Keratinocyte (primary cell): ENCODE data around the gene CACNA1I. TPM values are rescaled to one million over a fixed set of nuclear protein-coding genes. Genes with fewer than 3 reads are reported as not detected.

Experiments used
- DNase-seq: peaks from one replicate; pipeline ENCODE4 v3.0.0-alpha.2; 2011; ENCODE audit warnings: low read depth, missing footprints, low spot score
- FAIRE-seq: peaks from 2 replicates; lab custom pipeline; 2011; peaks lifted over from hg19 to GRCh38; lab: Jason Lieb, UNC
- H2AFZ ChIP-seq: 2 replicates; pipeline ENCODE4 v1.6.0; 2012; ENCODE audit warnings: low read length, control low read depth, inconsistent platforms; ENCODE audit not compliant: control insufficient read depth
- H3K27ac ChIP-seq: 2 replicates; pipeline ENCODE4 v1.5.1; 2011; ENCODE audit warnings: low read length; ENCODE audit not compliant: control insufficient read depth, insufficient read depth
- H3K27me3 ChIP-seq: 3 replicates; pipeline ENCODE4 v1.6.0; 2011; ENCODE audit warnings: low read length; ENCODE audit not compliant: control insufficient read depth, insufficient read depth; ENCODE audit errors: extremely low read depth
- H3K36me3 ChIP-seq, 2 experiments: 2 replicates in 1 of 2; 3 replicates in 1 of 2; pipeline ENCODE4 v1.5.1; 2011; ENCODE audit warnings: low read length in 2 of 2, mild to moderate bottlenecking in 1 of 2; ENCODE audit not compliant: control insufficient read depth in 2 of 2, insufficient read depth in 2 of 2; ENCODE audit errors: extremely low read depth in 1 of 2
- H3K4me1 ChIP-seq: 3 replicates; pipeline ENCODE4 v1.5.1; 2011; ENCODE audit warnings: low read length; ENCODE audit not compliant: control insufficient read depth, insufficient read depth; ENCODE audit errors: extremely low read depth
- H3K4me2 ChIP-seq: 3 replicates; pipeline ENCODE4 v1.6.0; 2011; ENCODE audit warnings: low read depth, low read length; ENCODE audit not compliant: control insufficient read depth, insufficient read depth; ENCODE audit errors: extremely low read depth
- H3K4me3 ChIP-seq, 3 experiments: fragments of 200-600 bp in 1 of 3; sonication (generic) in 1 of 3; 2 replicates in 2 of 3; 3 replicates in 1 of 3; pipeline ENCODE4 v1.5.1; 2011 to 2016; ENCODE audit warnings: low read length in 3 of 3, mild to moderate bottlenecking in 3 of 3, control low read depth in 2 of 3, inconsistent platforms in 1 of 3, low read depth in 1 of 3, mixed read lengths in 1 of 3, mixed run types in 1 of 3, moderate library complexity in 1 of 3; ENCODE audit not compliant: control insufficient read depth in 2 of 3, insufficient read depth in 2 of 3; ENCODE audit errors: extremely low read depth in 1 of 3
- H3K79me2 ChIP-seq: 2 replicates; pipeline ENCODE4 v1.6.0; 2012; ENCODE audit warnings: low read length; ENCODE audit not compliant: control insufficient read depth, insufficient read depth
- H3K9ac ChIP-seq: 3 replicates; pipeline ENCODE4 v1.6.0; 2011; ENCODE audit warnings: low read length; ENCODE audit not compliant: control insufficient read depth, insufficient read depth; ENCODE audit errors: extremely low read depth
- H3K9me1 ChIP-seq: 3 replicates; pipeline ENCODE4 v1.6.0; 2011; ENCODE audit warnings: low read length; ENCODE audit not compliant: control insufficient read depth, insufficient read depth; ENCODE audit errors: extremely low read depth
- H3K9me3 ChIP-seq: 2 replicates; pipeline ENCODE4 v1.5.1; 2012; ENCODE audit warnings: low read depth, low read length; ENCODE audit not compliant: control insufficient read depth
- H4K20me1 ChIP-seq: 3 replicates; pipeline ENCODE4 v1.6.0; 2011; ENCODE audit warnings: low read length; ENCODE audit not compliant: control insufficient read depth, insufficient read depth; ENCODE audit errors: extremely low read depth
- EZH2 ChIP-seq: IDR thresholded peaks from one replicate; pipeline ENCODE4 v1.6.1; 2012; ENCODE audit warnings: inconsistent platforms, mild to moderate bottlenecking, low read length, moderate library complexity
- dilution Hi-C: fragments of 300-500 bp; cut with MboI; formaldehyde crosslinking; loops from one replicate; pipeline ENCODE4 v1.7.0; 2020; ENCODE audit warnings: low sequenced_read_pairs; ENCODE audit not compliant: extremely low pct_ligation_motif_present
- polyA plus RNA-seq, 5 experiments: library from polyadenylated mRNA; depleted of rRNA in 3 of 5; stranded (reverse) in 3 of 5; stranded (forward) in 1 of 5; unstranded in 1 of 5; fragments of >200 nt; gene quantifications; 1 replicate in 1 of 5; 2 replicates in 3 of 5; 3 replicates in 1 of 5; pipeline versions ENCODE4 v1.2.1 to v1.2.3, GENCODE V29; 2011 to 2012; ENCODE audit warnings: missing spikeins in 2 of 5, low read depth in 1 of 5, low replicate concordance in 1 of 5
- TF ChIP-seq, protein P1 (sequence below), 3 experiments: IDR thresholded peaks in 1 of 3; conservative IDR thresholded peaks in 1 of 3; optimal IDR thresholded peaks in 1 of 3; 2 replicates in 2 of 3; 3 replicates in 1 of 3; pipeline versions ENCODE3 to v1.5.1; 2011; ENCODE audit warnings: low read length in 3 of 3, mild to moderate bottlenecking in 3 of 3, moderate library complexity in 2 of 3, control low read depth in 1 of 3, inconsistent platforms in 1 of 3; ENCODE audit not compliant: insufficient read depth in 2 of 3; ENCODE audit errors: extremely low read depth in 1 of 3

The CACNA1I gene
- polyA plus RNA-seq, 1 donor (not counting 4 experiments of a cell fraction or from before 2014, with no cell fraction given): not detected

DNA sequence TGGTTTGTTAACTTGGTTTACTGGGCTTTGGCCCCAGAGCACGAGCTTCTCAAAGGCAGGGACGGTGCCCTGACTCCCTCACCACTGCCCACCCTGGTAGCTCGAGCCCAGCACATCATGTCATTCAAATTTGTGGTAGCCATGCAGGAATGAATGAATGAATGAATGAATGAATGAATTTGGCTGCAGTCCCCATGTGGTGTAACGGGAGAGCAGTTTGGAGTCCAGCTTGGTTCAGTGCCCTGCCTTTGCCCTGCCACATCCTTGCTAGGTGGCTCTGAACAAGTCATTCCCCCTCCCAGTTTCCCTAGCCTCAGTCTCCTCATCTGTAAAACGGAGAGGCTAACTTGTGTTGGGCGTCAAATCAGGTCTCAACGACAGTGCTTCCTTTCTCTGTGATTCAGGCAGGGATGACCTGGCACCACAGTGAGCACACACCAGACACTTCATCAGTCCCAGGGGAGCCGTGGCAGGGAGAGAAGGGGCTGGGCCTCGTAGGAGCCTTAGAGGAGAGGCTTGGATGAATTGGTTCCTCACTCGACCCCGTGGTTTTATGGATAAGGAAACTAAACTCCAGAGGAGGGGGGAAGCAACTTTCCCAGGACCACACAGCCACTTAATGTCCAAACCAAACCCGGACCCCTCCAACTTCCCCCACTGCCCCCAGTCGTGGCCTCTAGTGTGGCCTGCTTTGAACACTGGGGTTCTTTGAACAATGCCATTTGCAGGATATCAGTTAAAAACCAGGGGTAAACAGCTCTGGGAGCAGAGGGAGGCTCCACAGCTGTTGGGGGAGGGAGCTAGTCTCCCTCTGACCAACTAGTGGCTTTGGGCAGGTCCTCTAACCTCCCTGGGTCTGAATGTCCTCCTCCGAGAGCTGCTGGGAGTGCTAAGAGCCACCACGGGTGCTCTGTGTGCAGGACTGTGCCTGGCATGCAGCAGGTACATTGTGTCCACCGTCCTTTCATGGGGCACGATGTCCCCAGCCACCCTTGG lies 86.2 kb downstream of the CACNA1I start:
- no peaks in the 10 kb centered on the region for H3K4me1 ChIP-seq
- no peak for TF ChIP-seq EZH2
- TF ChIP-seq, protein P1, sequence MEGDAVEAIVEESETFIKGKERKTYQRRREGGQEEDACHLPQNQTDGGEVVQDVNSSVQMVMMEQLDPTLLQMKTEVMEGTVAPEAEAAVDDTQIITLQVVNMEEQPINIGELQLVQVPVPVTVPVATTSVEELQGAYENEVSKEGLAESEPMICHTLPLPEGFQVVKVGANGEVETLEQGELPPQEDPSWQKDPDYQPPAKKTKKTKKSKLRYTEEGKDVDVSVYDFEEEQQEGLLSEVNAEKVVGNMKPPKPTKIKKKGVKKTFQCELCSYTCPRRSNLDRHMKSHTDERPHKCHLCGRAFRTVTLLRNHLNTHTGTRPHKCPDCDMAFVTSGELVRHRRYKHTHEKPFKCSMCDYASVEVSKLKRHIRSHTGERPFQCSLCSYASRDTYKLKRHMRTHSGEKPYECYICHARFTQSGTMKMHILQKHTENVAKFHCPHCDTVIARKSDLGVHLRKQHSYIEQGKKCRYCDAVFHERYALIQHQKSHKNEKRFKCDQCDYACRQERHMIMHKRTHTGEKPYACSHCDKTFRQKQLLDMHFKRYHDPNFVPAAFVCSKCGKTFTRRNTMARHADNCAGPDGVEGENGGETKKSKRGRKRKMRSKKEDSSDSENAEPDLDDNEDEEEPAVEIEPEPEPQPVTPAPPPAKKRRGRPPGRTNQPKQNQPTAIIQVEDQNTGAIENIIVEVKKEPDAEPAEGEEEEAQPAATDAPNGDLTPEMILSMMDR (optimal IDR thresholded peaks at IDR 0.05 in 1 of 3, IDR thresholded peaks at IDR 0.05 in 1 of 3, conservative IDR thresholded peaks at IDR 0.05 in 1 of 3; ENCODE audit: extremely low read depth in 1 of 3, insufficient read depth in 2 of 3, low read length in 3 of 3): no peak
- FAIRE-seq (no peak), DNase-seq (no peak)
- H4K20me1 ChIP-seq: no peaks in the 10 kb centered on the region
- H3K9ac ChIP-seq: no peak overlapping the region
- dilution Hi-C loops: no loop called here
- H3K27me3 ChIP-seq: peaks cover 51% of the 10 kb centered on the region
- no peak overlapping the region for H2AFZ ChIP-seq
- no peaks in the 10 kb centered on the region for H3K9me1 ChIP-seq
- H3K79me2 ChIP-seq: no peaks in the 10 kb centered on the region
- H3K4me2 ChIP-seq: no peak overlapping the region
- no peaks in the 10 kb centered on the region for H3K36me3 ChIP-seq
- H3K4me3 ChIP-seq: no peak overlapping the region
- H3K27ac ChIP-seq: no peak overlapping the region
- H3K9me3 ChIP-seq: no peaks in the 10 kb centered on the region

DNA sequence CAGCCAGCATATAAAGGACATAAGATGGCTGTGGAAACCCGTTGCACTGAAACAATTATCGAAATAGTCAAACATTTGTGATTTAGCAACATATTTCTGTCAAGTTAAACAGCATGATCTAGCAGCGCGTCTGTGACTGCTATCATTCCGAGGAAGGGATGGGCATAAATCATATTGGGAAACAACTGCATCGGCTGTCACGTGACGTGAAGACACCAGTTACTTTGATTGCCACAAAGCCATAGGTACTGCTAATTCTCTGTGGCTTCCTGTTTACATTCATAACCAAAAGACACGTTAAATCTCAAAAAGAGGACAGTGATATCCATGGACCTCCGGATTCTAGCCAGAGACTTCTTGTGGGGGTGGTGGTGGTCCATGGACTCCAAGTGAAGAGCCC lies 87.8 kb downstream of the CACNA1I start:
- no peaks in the 10 kb centered on the region for H3K36me3 ChIP-seq
- H3K9ac ChIP-seq: no peak overlapping the region
- no peak overlapping the region for H2AFZ ChIP-seq
- H3K9me1 ChIP-seq: no peaks in the 10 kb centered on the region
- FAIRE-seq (no peak), DNase-seq (no peak)
- H3K9me3 ChIP-seq: no peaks in the 10 kb centered on the region
- dilution Hi-C loops: no loop called here
- H3K4me2 ChIP-seq: no peak overlapping the region
- H3K4me1 ChIP-seq: no peaks in the 10 kb centered on the region
- no peak overlapping the region for H3K27ac ChIP-seq
- no peak for TF ChIP-seq EZH2
- TF ChIP-seq, protein P1 (optimal IDR thresholded peaks at IDR 0.05 in 1 of 3, IDR thresholded peaks at IDR 0.05 in 1 of 3, conservative IDR thresholded peaks at IDR 0.05 in 1 of 3; ENCODE audit: extremely low read depth in 1 of 3, insufficient read depth in 2 of 3, low read length in 3 of 3): no peak
- H3K27me3 ChIP-seq: peaks cover 67% of the 10 kb centered on the region
- H3K79me2 ChIP-seq: no peaks in the 10 kb centered on the region
- H3K4me3 ChIP-seq: no peak overlapping the region
- no peaks in the 10 kb centered on the region for H4K20me1 ChIP-seq
